H1 (cell line): ENCODE results near the gene G6PC3. TPM values are rescaled to one million over a fixed set of nuclear protein-coding genes. Genes with fewer than 3 reads are reported as not detected.

Source experiments
- CTCF ChIA-PET: fragments of 300-600 bp; sonication (Branson Sonifier 250); formaldehyde crosslinking; loops from one replicate; lab custom pipeline; 2021; ENCODE audit not compliant: partially characterized antibody; lab: Charles Lee
- POLR2A ChIA-PET: fragments of 300-600 bp; sonication (Branson Sonifier 250); formaldehyde crosslinking; loops from one replicate; lab custom pipeline; 2021; ENCODE audit warnings: inconsistent platforms; ENCODE audit not compliant: partially characterized antibody; lab: Charles Lee
- DNase-seq, 2 experiments: peaks; one replicate each; pipeline versions ENCODE4 v3.0.0 to v3.0.0-alpha.2; 2010 to 2022; ENCODE audit warnings: low spot score in 2 of 2, low read depth in 1 of 2, mixed read lengths in 1 of 2
- FAIRE-seq: peaks from 2 replicates; lab custom pipeline; 2011; peaks lifted over from hg19 to GRCh38; lab: Jason Lieb, UNC
- H2AFZ ChIP-seq: 2 replicates; pipeline ENCODE4 v1.8.1; 2012; ENCODE audit warnings: low read length, inconsistent platforms
- H2AK5ac ChIP-seq: 2 replicates; pipeline ENCODE4 v1.6.1; 2013; ENCODE audit warnings: low read depth, low read length
- H2BK120ac ChIP-seq: replicated peaks from 2 replicates; pipeline ENCODE3; 2013; ENCODE audit warnings: low read depth, low read length, inconsistent platforms
- H2BK12ac ChIP-seq: 2 replicates; pipeline ENCODE4 v1.6.1; 2013; ENCODE audit warnings: low read depth, low read length
- H2BK15ac ChIP-seq: 2 replicates; pipeline ENCODE4 v1.6.1; 2013; ENCODE audit warnings: low read length
- H2BK20ac ChIP-seq: 2 replicates; pipeline ENCODE4 v1.6.1; 2013; ENCODE audit warnings: low read length
- H2BK5ac ChIP-seq: 2 replicates; pipeline ENCODE4 v1.6.1; 2013; ENCODE audit warnings: low read depth, low read length
- H3K14ac ChIP-seq: 2 replicates; pipeline ENCODE4 v1.6.1; 2013; ENCODE audit warnings: inconsistent platforms; ENCODE audit not compliant: insufficient read length
- H3K18ac ChIP-seq: 2 replicates; pipeline ENCODE4 v1.6.1; 2013; ENCODE audit warnings: low read length; ENCODE audit errors: extremely low read depth
- H3K23ac ChIP-seq: 2 replicates; pipeline ENCODE4 v1.6.1; 2013; ENCODE audit warnings: inconsistent platforms; ENCODE audit not compliant: insufficient read length
- H3K23me2 ChIP-seq: 2 replicates; pipeline ENCODE4 v1.6.1; 2013; ENCODE audit warnings: low read depth, low read length
- H3K27ac ChIP-seq: 2 replicates; pipeline ENCODE4 v1.6.1; 2011; ENCODE audit warnings: low read depth, low read length, inconsistent platforms
- H3K27me3 ChIP-seq, 4 experiments: replicated peaks in 1 of 4; 1 replicate in 1 of 4; 2 replicates in 3 of 4; pipeline versions ENCODE4 v1.6.1 to v1.8.1; 2011 to 2013; ENCODE audit warnings: low read length in 3 of 4, mild to moderate bottlenecking in 3 of 4, inconsistent platforms in 2 of 4, mixed read lengths in 2 of 4, moderate library complexity in 1 of 4; ENCODE audit not compliant: control insufficient read depth in 3 of 4, insufficient read depth in 3 of 4; ENCODE audit errors: extremely low read depth in 1 of 4
- H3K36me3 ChIP-seq, 4 experiments: 2 replicates each; pipeline versions ENCODE4 v1.6.1 to v1.8.1; 2011 to 2013; ENCODE audit warnings: mild to moderate bottlenecking in 4 of 4, low read length in 3 of 4, moderate library complexity in 2 of 4, control low read depth in 1 of 4, inconsistent platforms in 1 of 4; ENCODE audit not compliant: insufficient read depth in 4 of 4, control insufficient read depth in 2 of 4
- H3K4ac ChIP-seq: replicated peaks from 2 replicates; pipeline ENCODE3; 2013; ENCODE audit warnings: low read length, low read depth, mixed read lengths, inconsistent platforms; ENCODE audit not compliant: insufficient read length
- H3K4me1 ChIP-seq, 4 experiments: replicated peaks in 1 of 4; 1 replicate in 1 of 4; 2 replicates in 3 of 4; pipeline versions ENCODE4 v1.6.1 to v1.8.1; 2011 to 2013; ENCODE audit warnings: low read length in 3 of 4, inconsistent platforms in 2 of 4, mixed read lengths in 1 of 4; ENCODE audit not compliant: insufficient read depth in 4 of 4, control insufficient read depth in 3 of 4
- H3K4me2 ChIP-seq, 2 experiments: 2 replicates each; pipeline versions ENCODE4 v1.6.1 to v1.8.1; 2011 to 2013; ENCODE audit warnings: low read depth in 2 of 2, low read length in 2 of 2, control low read depth in 1 of 2, inconsistent platforms in 1 of 2, mild to moderate bottlenecking in 1 of 2; ENCODE audit not compliant: insufficient read depth in 1 of 2
- H3K4me3 ChIP-seq, 4 experiments: fragments of 200-600, 300-600 bp in 1 of 4; sonication (generic), shearing (Covaris generic), sonication (Bioruptor Twin) in 1 of 4; 2 replicates each; pipeline versions ENCODE4 v1.5.1 to v1.8.1; 2011 to 2016; ENCODE audit warnings: low read length in 4 of 4, low read depth in 3 of 4, control low read depth in 2 of 4, inconsistent platforms in 2 of 4, mild to moderate bottlenecking in 2 of 4, mixed read lengths in 1 of 4, moderate library complexity in 1 of 4; ENCODE audit not compliant: insufficient read depth in 2 of 4; ENCODE audit errors: extremely low read depth in 1 of 4
- H3K56ac ChIP-seq: replicated peaks from 2 replicates; pipeline ENCODE3; 2013; ENCODE audit warnings: low read depth, mild to moderate bottlenecking, mixed read lengths, low read length, inconsistent platforms; ENCODE audit not compliant: insufficient read length
- H3K79me1 ChIP-seq: 2 replicates; pipeline ENCODE4 v1.6.1; 2013; ENCODE audit warnings: low read depth, low read length, control low read depth
- H3K79me2 ChIP-seq, 2 experiments: 2 replicates each; pipeline versions ENCODE4 v1.6.1 to v1.8.1; 2012 to 2013; ENCODE audit warnings: low read length in 2 of 2, mild to moderate bottlenecking in 2 of 2, inconsistent platforms in 1 of 2; ENCODE audit not compliant: insufficient read depth in 2 of 2, control insufficient read depth in 1 of 2
- H3K9ac ChIP-seq, 4 experiments: replicated peaks in 1 of 4; 1 replicate in 1 of 4; 2 replicates in 3 of 4; pipeline versions ENCODE4 v1.6.1 to v1.8.1; 2011 to 2013; ENCODE audit warnings: low read depth in 3 of 4, low read length in 3 of 4, control low read depth in 2 of 4, mild to moderate bottlenecking in 2 of 4, moderate library complexity in 2 of 4, inconsistent platforms in 1 of 4; ENCODE audit errors: extremely low read depth in 1 of 4
- H3K9me3 ChIP-seq, 2 experiments: 2 replicates each; pipeline versions ENCODE4 v1.6.1 to v1.8.1; 2012 to 2013; ENCODE audit warnings: mild to moderate bottlenecking in 2 of 2, moderate library complexity in 2 of 2, control low read depth in 1 of 2, inconsistent platforms in 1 of 2, low read depth in 1 of 2, low read length in 1 of 2, mixed read lengths in 1 of 2; ENCODE audit not compliant: insufficient read depth in 2 of 2
- H4K20me1 ChIP-seq, 2 experiments: replicated peaks in 1 of 2; 2 replicates each; pipeline versions ENCODE3 to v1.8.1; 2011 to 2013; ENCODE audit warnings: inconsistent platforms in 2 of 2, low read length in 2 of 2, mild to moderate bottlenecking in 1 of 2; ENCODE audit not compliant: insufficient read depth in 2 of 2, control insufficient read depth in 1 of 2
- H4K5ac ChIP-seq: 2 replicates; pipeline ENCODE4 v1.6.1; 2013; ENCODE audit warnings: low read length, low read depth, mixed read lengths, inconsistent platforms; ENCODE audit not compliant: insufficient read length
- H4K8ac ChIP-seq: 2 replicates; pipeline ENCODE4 v1.8.0; 2013; ENCODE audit warnings: mild to moderate bottlenecking, moderate library complexity, low read length, inconsistent platforms; ENCODE audit not compliant: insufficient read depth; ENCODE audit errors: extremely low read depth
- H4K91ac ChIP-seq: replicated peaks from 2 replicates; pipeline ENCODE3; 2013; ENCODE audit warnings: low read length, mixed read lengths, inconsistent platforms; ENCODE audit not compliant: insufficient read length
- BACH1 ChIP-seq: IDR thresholded peaks from 2 replicates; pipeline ENCODE4 v1.6.1; 2012; ENCODE audit warnings: low read length, improper control_type of control experiment
- BRCA1 ChIP-seq: IDR thresholded peaks from 2 replicates; pipeline ENCODE4 v1.6.1; 2012; ENCODE audit warnings: low read depth, low read length, improper control_type of control experiment
- CBX8 ChIP-seq: fragments of 300-800, 300-1000 bp; sonication (generic); IDR thresholded peaks from 2 replicates; pipeline ENCODE4 v1.7.1; 2016; ENCODE audit warnings: low read depth, low read length, borderline replicate concordance
- EGR1 ChIP-seq: IDR thresholded peaks from 2 replicates; pipeline ENCODE4 v1.6.1; 2011; ENCODE audit warnings: low read depth, low read length, borderline replicate concordance
- JUN ChIP-seq: IDR thresholded peaks from 2 replicates; pipeline ENCODE4 v1.6.1; 2011; ENCODE audit warnings: low read depth, mild to moderate bottlenecking, improper control_type of control experiment, low read length
- RFX5 ChIP-seq: IDR thresholded peaks from 2 replicates; pipeline ENCODE4 v1.6.1; 2011; ENCODE audit warnings: low read depth, low read length, improper control_type of control experiment, borderline replicate concordance
- SIX5 ChIP-seq: IDR thresholded peaks from 2 replicates; pipeline ENCODE4 v1.6.1; 2011; ENCODE audit warnings: mild to moderate bottlenecking, low read depth, low read length
- SP2 ChIP-seq: IDR thresholded peaks from 2 replicates; pipeline ENCODE4 v1.6.1; 2012; ENCODE audit warnings: mild to moderate bottlenecking, low read length, inconsistent platforms
- SRF ChIP-seq: IDR thresholded peaks from 2 replicates; pipeline ENCODE4 v1.6.1; 2011; ENCODE audit warnings: mild to moderate bottlenecking, low read depth, low read length, moderate library complexity
- SUZ12 ChIP-seq: fragments of 200-600 bp; sonication (generic); IDR thresholded peaks from 2 replicates; pipeline ENCODE4 v1.6.1; 2012; ENCODE audit warnings: mild to moderate bottlenecking, inconsistent platforms, low read length, moderate library complexity, mixed read lengths
- WGBS, 2 experiments: shearing (Covaris generic) in 1 of 2; methylation state at CpG; one replicate each; pipeline versions ENCODE4 v1.1.6 to v1.1.7; 2013 to 2015; ENCODE audit warnings: low lambda C conversion rate in 2 of 2, mixed read lengths in 2 of 2, inconsistent platforms in 1 of 2, low coverage in 1 of 2, missing lambda C conversion rate in 1 of 2; ENCODE audit not compliant: insufficient replicate concordance in 2 of 2, insufficient coverage in 1 of 2, insufficient read length in 1 of 2; ENCODE audit errors: extremely low coverage in 1 of 2, missing lambda C conversion rate in 1 of 2; 5-methylcytosine and 5-hydroxymethylcytosine counted together
- polyA plus RNA-seq, 7 experiments: library from polyadenylated mRNA; depleted of rRNA in 3 of 7; stranded (reverse) in 5 of 7; unstranded in 2 of 7; fragments of >200 nt in 5 of 7; fragments of 200-250 nt in 2 of 7; gene quantifications; 1 replicate in 5 of 7; 2 replicates in 1 of 7; 4 replicates in 1 of 7; pipeline versions ENCODE4 v1.2.1 to v1.2.3, GENCODE V29; 2011 to 2013; ENCODE audit warnings: missing spikeins in 2 of 7, mixed read lengths in 2 of 7
- total RNA-seq: library from RNA; stranded (reverse); fragmentation: NEBNext Ultra II Directional; extraction: Animal tissue kit (Norgen Biotek cat#: 25700); gene quantifications from 2 replicates; pipeline ENCODE4 v1.2.1, GENCODE V29; 2021
- TF ChIP-seq, protein P1 (sequence below), 3 experiments: IDR thresholded peaks; 1 replicate in 2 of 3; 2 replicates in 1 of 3; pipeline versions ENCODE4 v1.5.1 to v1.6.1; 2011; ENCODE audit warnings: low read length in 3 of 3, mild to moderate bottlenecking in 3 of 3, inconsistent platforms in 2 of 3, low read depth in 1 of 3, moderate library complexity in 1 of 3; ENCODE audit not compliant: insufficient read depth in 1 of 3; ENCODE audit errors: control extremely low read depth in 1 of 3

G6PC3 gene
- total and polyA plus RNA-seq, 2 of the 8 experiments (the other 6 are each of a cell fraction or from before 2014, with no cell fraction given) = 104 to 343 TPM

DNA sequence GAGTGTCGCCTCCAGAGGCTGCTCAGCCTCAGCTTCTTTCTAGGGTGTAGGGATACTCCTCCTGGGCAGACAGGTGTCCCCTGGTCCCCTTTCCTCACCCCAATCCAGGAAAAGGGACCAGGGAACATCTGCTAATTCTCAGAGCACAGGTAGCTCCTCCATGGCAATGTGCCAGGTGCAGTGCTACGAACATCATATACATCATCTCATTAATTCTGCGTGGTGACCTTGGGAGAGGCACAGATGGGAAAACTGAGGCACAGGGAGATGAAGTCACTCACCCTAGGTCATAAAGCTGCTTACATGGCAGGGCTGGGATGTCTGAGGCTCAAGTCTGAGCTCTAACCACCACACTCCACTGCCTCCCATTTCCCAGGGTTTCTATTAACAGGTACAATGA is 41.2 kb downstream of the G6PC3 start:
- no peak overlapping the region for H3K23ac ChIP-seq
- POLR2A ChIA-PET = interaction anchor here (0.7 to 3.4 kb wide), 8 partner anchors 9 to 94 kb away, joined by 3 to 24 read pairs (median 3); partner anchors contain the start of genes ASB16 and HDAC5
- H4K91ac ChIP-seq = no peak overlapping the region
- peaks cover 10 to 21% of the 10 kb centered on the region in 2 experiments for H4K20me1 ChIP-seq
- peaks cover 0 to 49% of the 10 kb centered on the region in 2 experiments; a peak in 2 of 4 replicates for H3K79me2 ChIP-seq
- H4K8ac ChIP-seq = no peak overlapping the region
- H3K18ac ChIP-seq = no peak overlapping the region; the same call in 1 of the 2 replicates
- H3K14ac ChIP-seq = no peak overlapping the region
- no peaks in the 10 kb centered on the region; the same call in 1 of the 2 replicates for H3K23me2 ChIP-seq
- peak overlapping the region; percentile 38; the same call in 1 of the 2 replicates for H2BK20ac ChIP-seq
- no peak for FAIRE-seq
- H3K36me3 ChIP-seq = peaks cover 0 to 2% (median 0%) of the 10 kb centered on the region in 4 experiments; a peak in 4 of 8 replicates
- no peak overlapping the region for H2AFZ ChIP-seq
- H3K4ac ChIP-seq = no peak overlapping the region
- no peak overlapping the region for H4K5ac ChIP-seq
- peaks cover 27% of the 10 kb centered on the region for H3K79me1 ChIP-seq
- H2BK15ac ChIP-seq = no peak overlapping the region
- peaks cover 0 to 29% (median 25%) of the 10 kb centered on the region in 4 experiments; a peak in 6 of 7 replicates for H3K4me1 ChIP-seq
- H3K27ac ChIP-seq = no peak overlapping the region
- peak overlapping the region; percentile 52 to 85 for H3K4me2 ChIP-seq
- peak overlapping the region; percentile 35 for H2BK12ac ChIP-seq
- H3K27me3 ChIP-seq = no peaks in the 10 kb centered on the region; a peak in 1 of 7 replicates
- 90% methylated on average over 3 of the region's 3 CpGs; no CpG with 5 or more reads in 1 of the 2 experiments for WGBS, 2 experiments
- H3K4me3 ChIP-seq = peak overlapping the region in 1 of 4 experiments; percentile 45; a peak in 2 of 8 replicates
- no peak overlapping the region for H3K9ac ChIP-seq
- no peaks in the 10 kb centered on the region for H3K9me3 ChIP-seq
- H3K56ac ChIP-seq = no peak overlapping the region
- H2BK120ac ChIP-seq = no peak overlapping the region
- TF ChIP-seq RFX5 (no peak), BACH1 (no peak), EGR1 (no peak), SIX5 (no peak), BRCA1 (no peak), CBX8 (no peak), JUN (no peak), SP2 (no peak), SUZ12 (no peak), SRF (no peak)
- TF ChIP-seq, protein P1, sequence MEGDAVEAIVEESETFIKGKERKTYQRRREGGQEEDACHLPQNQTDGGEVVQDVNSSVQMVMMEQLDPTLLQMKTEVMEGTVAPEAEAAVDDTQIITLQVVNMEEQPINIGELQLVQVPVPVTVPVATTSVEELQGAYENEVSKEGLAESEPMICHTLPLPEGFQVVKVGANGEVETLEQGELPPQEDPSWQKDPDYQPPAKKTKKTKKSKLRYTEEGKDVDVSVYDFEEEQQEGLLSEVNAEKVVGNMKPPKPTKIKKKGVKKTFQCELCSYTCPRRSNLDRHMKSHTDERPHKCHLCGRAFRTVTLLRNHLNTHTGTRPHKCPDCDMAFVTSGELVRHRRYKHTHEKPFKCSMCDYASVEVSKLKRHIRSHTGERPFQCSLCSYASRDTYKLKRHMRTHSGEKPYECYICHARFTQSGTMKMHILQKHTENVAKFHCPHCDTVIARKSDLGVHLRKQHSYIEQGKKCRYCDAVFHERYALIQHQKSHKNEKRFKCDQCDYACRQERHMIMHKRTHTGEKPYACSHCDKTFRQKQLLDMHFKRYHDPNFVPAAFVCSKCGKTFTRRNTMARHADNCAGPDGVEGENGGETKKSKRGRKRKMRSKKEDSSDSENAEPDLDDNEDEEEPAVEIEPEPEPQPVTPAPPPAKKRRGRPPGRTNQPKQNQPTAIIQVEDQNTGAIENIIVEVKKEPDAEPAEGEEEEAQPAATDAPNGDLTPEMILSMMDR (IDR thresholded peaks at IDR 0.05; ENCODE audit: control extremely low read depth in 1 of 3, insufficient read depth in 1 of 3, low read depth in 1 of 3, low read length in 3 of 3) = no peak
- TF ChIP-seq, all 59 proteins: peak for 0
- H2BK5ac ChIP-seq = peak overlapping the region; percentile 75
- peak overlapping the region; percentile 8; the same call in 1 of the 2 replicates for H2AK5ac ChIP-seq
- no peak for DNase-seq
- CTCF ChIA-PET = interaction anchor here (0.8 to 34.4 kb wide), 7 partner anchors 2 to 162 kb away, joined by 3 to 638 read pairs (median 5); partner anchors contain the start of gene HDAC5
